Activated CD4-positive, alpha-beta memory T cell treated with anti-CD3 and anti-CD28 coated beads, Interleukin-2, amount 10 ng/mL, durations not matched to agents 7 days and 5 days (primary cell): ENCODE results near the gene GPATCH8. TPM values are rescaled to one million over a fixed set of nuclear protein-coding genes. Genes with fewer than 3 reads are reported as not detected.

ENCODE experiments used
- CTCF ChIA-PET: fragments of 350-600 bp; sonication (Branson Sonifier 250); formaldehyde crosslinking; loops from one replicate; lab custom pipeline; 2021; ENCODE audit warnings: antibody characterized with exemption, inconsistent platforms; lab: Charles Lee
- POLR2A ChIA-PET: fragments of 350-600 bp; sonication (Branson Sonifier 250); formaldehyde crosslinking; loops from one replicate; lab custom pipeline; 2021; ENCODE audit warnings: antibody characterized with exemption; lab: Charles Lee
- DNase-seq: peaks from one replicate; pipeline ENCODE4 v3.0.0-alpha.2; 2020
- H3K27ac Mint-ChIP-seq: one replicate; pipeline ENCODE4 v1.8.0; 2021; ENCODE audit warnings: mild to moderate bottlenecking, mixed read lengths
- H3K27me3 Mint-ChIP-seq: one replicate; pipeline ENCODE4 v1.8.0; 2021; ENCODE audit warnings: mixed read lengths
- H3K36me3 Mint-ChIP-seq: one replicate; pipeline ENCODE4 v1.8.0; 2021; ENCODE audit warnings: low read depth, mixed read lengths
- H3K4me1 Mint-ChIP-seq: one replicate; pipeline ENCODE4 v1.8.0; 2021; ENCODE audit warnings: mixed read lengths
- H3K4me3 Mint-ChIP-seq: one replicate; pipeline ENCODE4 v1.8.0; 2021; ENCODE audit warnings: mild to moderate bottlenecking, mixed read lengths
- H3K9me3 Mint-ChIP-seq: one replicate; pipeline ENCODE4 v1.8.0; 2021; ENCODE audit warnings: mixed read lengths
- total RNA-seq, 2 experiments: library from RNA; stranded (reverse); gene quantifications; one replicate each; pipeline ENCODE4 v1.2.3, GENCODE V29; 2021

The GPATCH8 gene
- total RNA-seq, 2 experiments from 2014 or later = 38.7 to 43.0 TPM

DNA sequence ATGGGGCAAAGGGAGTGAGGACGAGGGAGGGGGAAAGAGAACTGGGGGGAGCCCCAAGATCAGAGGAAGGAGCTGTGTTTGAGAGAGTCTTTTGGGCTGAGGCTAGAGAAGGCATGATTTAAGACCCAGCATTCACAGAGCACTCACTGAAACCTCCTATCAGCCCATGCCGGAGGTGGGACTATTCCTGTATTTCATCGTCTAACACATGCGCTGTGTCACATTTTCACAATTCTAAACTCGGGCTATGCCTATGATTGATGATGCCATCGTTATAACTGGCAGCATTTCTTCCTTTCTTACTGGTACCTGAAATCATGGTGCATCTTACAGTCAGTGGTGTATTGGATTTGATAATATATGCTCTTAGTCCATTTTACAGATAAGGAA, 143.1 kb downstream of the GPATCH8 start:
- peaks cover 3% of the 10 kb centered on the region for H3K4me1 Mint-ChIP-seq
- no peak for DNase-seq
- CTCF ChIA-PET = interaction anchor here (2.1 kb wide), 1 partner anchor 14 kb away, joined by 7 read pairs; no protein-coding TSS in a partner anchor
- POLR2A ChIA-PET = interaction anchor here (1.0 kb wide), 1 partner anchor 29 kb away, joined by 5 read pairs; no protein-coding TSS in a partner anchor
- H3K27ac Mint-ChIP-seq = no peak overlapping the region
- no peak overlapping the region for H3K4me3 Mint-ChIP-seq
- H3K27me3 Mint-ChIP-seq = peaks cover 32% of the 10 kb centered on the region
- H3K36me3 Mint-ChIP-seq = no peaks in the 10 kb centered on the region
- no peaks in the 10 kb centered on the region for H3K9me3 Mint-ChIP-seq

DNA sequence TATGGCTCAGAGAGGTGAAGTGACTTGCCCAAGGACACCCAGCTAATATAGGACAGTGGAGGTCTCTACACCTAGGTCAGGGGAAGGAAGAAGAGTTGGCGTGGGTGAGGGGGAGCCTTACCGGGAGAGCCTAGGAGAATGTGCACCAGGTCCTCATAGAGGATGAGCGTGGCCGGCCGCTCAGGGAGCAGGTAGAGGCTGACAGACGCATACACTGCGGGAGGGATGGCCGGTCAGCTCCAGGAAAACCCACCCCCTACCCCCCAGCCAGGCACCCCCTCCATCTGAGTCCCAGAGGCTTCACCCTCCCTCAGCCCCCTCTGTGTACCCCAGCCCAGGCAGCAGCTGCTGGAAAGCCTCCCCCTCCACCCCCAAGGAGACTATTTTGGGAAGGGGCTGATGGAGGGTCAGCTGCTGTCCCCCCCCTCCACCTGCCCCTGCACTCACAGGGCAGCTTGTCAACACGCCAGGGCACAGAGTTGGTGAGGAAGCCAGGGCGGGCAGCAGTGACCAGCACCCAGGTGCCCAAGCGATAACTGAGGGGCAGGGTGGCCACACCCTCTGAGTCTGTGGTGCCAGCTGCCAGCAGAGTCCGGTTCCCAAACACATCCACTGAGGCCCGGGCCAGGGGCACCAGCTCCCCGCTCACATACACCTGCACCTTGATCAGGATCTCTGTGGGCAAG, 143.6 kb downstream of the GPATCH8 start:
- POLR2A ChIA-PET = interaction anchor here (1.0 kb wide), 1 partner anchor 28 kb away, joined by 5 read pairs; no protein-coding TSS in a partner anchor
- H3K36me3 Mint-ChIP-seq = no peaks in the 10 kb centered on the region

GRCh38 chr17:44359006-44359405, 144.2 kb downstream of the GPATCH8 start:
- no peak overlapping the region for H3K4me3 Mint-ChIP-seq
- H3K4me1 Mint-ChIP-seq = peaks cover 3% of the 10 kb centered on the region
- no peak overlapping the region for H3K27ac Mint-ChIP-seq
- H3K27me3 Mint-ChIP-seq = peaks cover 27% of the 10 kb centered on the region
- ChIA-PET CTCF (interaction anchor here (1.5 to 2.2 kb wide), 4 partner anchors 11 to 13 kb away, joined by 4 to 8 read pairs (median 6); partner anchors contain the start of gene GRN), POLR2A (no interaction called here)
- H3K36me3 Mint-ChIP-seq = no peaks in the 10 kb centered on the region
- H3K9me3 Mint-ChIP-seq = no peaks in the 10 kb centered on the region
- no peak for DNase-seq

More for the DNA sequence above, 143.6 kb downstream of the GPATCH8 start:
- no peak for DNase-seq
- Mint-ChIP-seq H3K27me3 (peaks cover 29% of the 10 kb centered on the region), H3K4me1 (peaks cover 3% of the 10 kb centered on the region), H3K27ac (no peak overlapping the region), H3K4me3 (no peak overlapping the region), H3K9me3 (no peaks in the 10 kb centered on the region)
- CTCF ChIA-PET = interaction anchor here (2.0 to 2.2 kb wide), 3 partner anchors 10 to 14 kb away, joined by 6 to 8 read pairs (median 7); no protein-coding TSS in a partner anchor

GRCh38 chr17:44358066-44358465, 145.1 kb downstream of the GPATCH8 start:
- H3K4me3 Mint-ChIP-seq = no peak overlapping the region
- peaks cover under 1% of the 10 kb centered on the region for H3K4me1 Mint-ChIP-seq
- no peak for DNase-seq
- H3K9me3 Mint-ChIP-seq = no peaks in the 10 kb centered on the region
- ChIA-PET CTCF (interaction anchor here (1.0 to 2.2 kb wide), 5 partner anchors 10 to 27 kb away, joined by 3 to 8 read pairs (median 4); partner anchors contain the start of gene GRN), POLR2A (interaction anchor here (0.8 kb wide), 1 partner anchor 10 kb away, joined by 3 read pairs; no protein-coding TSS in a partner anchor)
- H3K27me3 Mint-ChIP-seq = peaks cover 25% of the 10 kb centered on the region
- no peak overlapping the region for H3K27ac Mint-ChIP-seq
- H3K36me3 Mint-ChIP-seq = peaks cover under 1% of the 10 kb centered on the region

DNA sequence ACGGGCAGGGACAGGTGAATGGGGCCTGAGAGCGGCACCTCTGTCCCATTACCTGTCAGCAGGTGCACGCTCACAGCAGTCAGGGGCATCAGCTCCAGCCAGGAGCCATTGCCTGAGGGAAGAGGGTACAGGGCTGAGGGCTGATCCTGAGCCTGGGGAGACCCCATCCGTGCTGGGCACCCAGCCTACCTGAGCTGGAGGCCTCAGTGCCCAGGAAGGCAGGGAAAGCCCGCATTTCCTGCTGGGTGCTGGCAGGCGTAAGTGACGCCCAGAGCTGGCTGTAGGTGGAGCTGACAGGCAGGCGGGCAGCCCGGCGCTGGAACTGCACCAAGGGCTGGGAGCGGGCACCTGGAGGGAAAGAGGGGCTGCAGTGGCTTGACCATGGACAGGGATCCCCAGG, 147.0 kb downstream of the GPATCH8 start:
- ChIA-PET CTCF (no interaction called here), POLR2A (no interaction called here)
- no peaks in the 10 kb centered on the region for H3K9me3 Mint-ChIP-seq
- H3K4me1 Mint-ChIP-seq = peaks cover 3% of the 10 kb centered on the region
- no peak overlapping the region for H3K4me3 Mint-ChIP-seq
- no peak for DNase-seq
- H3K27me3 Mint-ChIP-seq = peaks cover 21% of the 10 kb centered on the region
- peaks cover 13% of the 10 kb centered on the region for H3K36me3 Mint-ChIP-seq
- no peak overlapping the region for H3K27ac Mint-ChIP-seq

DNA sequence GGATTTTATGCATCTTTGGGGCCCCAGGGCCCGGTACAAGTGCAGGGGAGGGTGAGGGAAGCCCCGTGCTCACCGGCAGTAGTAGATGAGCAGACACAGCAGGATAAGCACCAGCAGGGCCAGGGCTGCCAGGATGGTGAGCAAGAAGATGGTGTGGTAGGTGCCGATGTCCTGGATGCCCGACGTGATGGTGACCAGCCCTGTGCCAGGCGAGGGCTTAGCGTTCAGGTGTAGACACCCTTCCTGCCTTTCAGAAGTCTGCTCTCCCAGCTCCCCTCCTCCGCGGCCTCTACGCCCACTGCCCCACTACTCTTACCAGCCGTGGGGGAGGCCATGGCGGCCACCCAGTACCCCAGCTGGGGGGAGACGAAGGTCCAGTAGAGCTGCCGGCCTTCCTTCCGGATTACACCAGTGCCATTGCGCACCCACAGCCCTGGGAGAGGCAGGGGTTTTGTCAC, 147.5 kb downstream of the GPATCH8 start:
- Mint-ChIP-seq H3K36me3 (peaks cover 13% of the 10 kb centered on the region), H3K27ac (no peak overlapping the region), H3K4me3 (no peak overlapping the region), H3K9me3 (no peaks in the 10 kb centered on the region), H3K27me3 (peaks cover 15% of the 10 kb centered on the region), H3K4me1 (peaks cover 3% of the 10 kb centered on the region)
- POLR2A ChIA-PET = interaction anchor here (1.0 kb wide), 1 partner anchor 10 kb away, joined by 3 read pairs; the partner anchor contains the start of gene GRN
- no peak for DNase-seq
- CTCF ChIA-PET = interaction anchor here (0.9 to 3.0 kb wide), 5 partner anchors 8 to 146 kb away, joined by 3 to 17 read pairs (median 4); partner anchors contain the start of genes FAM171A2 and GRN

GRCh38 chr17:44354582-44355561, 148.3 kb downstream of the GPATCH8 start:
- H3K27ac Mint-ChIP-seq = no peak overlapping the region
- no peak overlapping the region for H3K4me3 Mint-ChIP-seq
- H3K27me3 Mint-ChIP-seq = peaks cover 12% of the 10 kb centered on the region
- ChIA-PET POLR2A (interaction anchor here (1.0 to 2.2 kb wide), 4 partner anchors 8 to 145 kb away, joined by 3 to 8 read pairs (median 6); partner anchors contain the start of genes FAM171A2 and GRN), CTCF (interaction anchor here (0.9 to 3.0 kb wide), 9 partner anchors 8 to 168 kb away, joined by 3 to 17 read pairs (median 4); partner anchors contain the start of genes FAM171A2 and GRN)
- peak; percentile 58 for DNase-seq
- peaks cover 13% of the 10 kb centered on the region for H3K36me3 Mint-ChIP-seq
- H3K9me3 Mint-ChIP-seq = no peaks in the 10 kb centered on the region
- peaks cover 3% of the 10 kb centered on the region for H3K4me1 Mint-ChIP-seq

DNA sequence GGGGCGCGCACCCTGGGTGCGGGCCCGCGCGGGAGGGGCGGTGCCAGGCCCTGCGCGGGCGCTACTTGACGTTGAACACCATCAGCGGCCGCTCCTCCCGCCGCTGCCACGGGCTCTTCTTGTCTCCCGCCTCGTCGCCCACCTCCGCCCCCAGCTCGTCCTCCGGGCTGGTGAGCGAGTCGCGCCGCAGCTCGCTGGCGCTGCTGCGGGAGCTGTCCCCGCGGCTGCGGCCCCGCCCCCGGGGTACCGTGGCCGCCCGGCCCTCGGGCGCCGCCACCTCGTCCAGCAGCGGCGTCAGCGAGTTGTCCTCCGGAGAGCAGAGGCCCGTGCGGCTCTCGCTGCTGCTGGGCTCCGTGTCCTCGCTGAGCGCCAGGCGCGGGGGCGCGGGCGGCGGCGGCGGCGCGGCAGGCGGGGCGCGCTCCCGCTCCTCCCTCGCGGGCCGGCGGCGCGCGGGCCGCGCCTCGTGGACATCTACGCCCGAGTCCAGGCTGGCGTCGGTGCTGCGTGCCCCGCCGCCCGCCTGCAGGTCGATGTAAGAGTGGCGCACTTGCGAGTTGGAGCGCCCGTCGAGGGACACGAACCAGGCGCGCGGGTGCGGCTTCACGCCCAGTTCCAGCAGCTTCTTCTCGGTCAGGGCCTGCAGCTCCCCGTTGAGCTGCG, 149.4 kb downstream of the GPATCH8 start:
- H3K36me3 Mint-ChIP-seq = peaks cover 13% of the 10 kb centered on the region
- H3K4me3 Mint-ChIP-seq = peak overlapping the region; percentile 24
- ChIA-PET POLR2A (interaction anchor here (1.1 to 2.2 kb wide), 4 partner anchors 9 to 144 kb away, joined by 3 to 8 read pairs (median 6); partner anchors contain the start of gene FAM171A2), CTCF (interaction anchor here (0.6 to 3.0 kb wide), 10 partner anchors 8 to 169 kb away, joined by 3 to 17 read pairs (median 4); partner anchors contain the start of genes FAM171A2 and GRN)
- H3K27me3 Mint-ChIP-seq = peaks cover 12% of the 10 kb centered on the region
- no peaks in the 10 kb centered on the region for H3K9me3 Mint-ChIP-seq
- no peak overlapping the region for H3K27ac Mint-ChIP-seq
- peaks cover 3% of the 10 kb centered on the region for H3K4me1 Mint-ChIP-seq
- no peak for DNase-seq

DNA sequence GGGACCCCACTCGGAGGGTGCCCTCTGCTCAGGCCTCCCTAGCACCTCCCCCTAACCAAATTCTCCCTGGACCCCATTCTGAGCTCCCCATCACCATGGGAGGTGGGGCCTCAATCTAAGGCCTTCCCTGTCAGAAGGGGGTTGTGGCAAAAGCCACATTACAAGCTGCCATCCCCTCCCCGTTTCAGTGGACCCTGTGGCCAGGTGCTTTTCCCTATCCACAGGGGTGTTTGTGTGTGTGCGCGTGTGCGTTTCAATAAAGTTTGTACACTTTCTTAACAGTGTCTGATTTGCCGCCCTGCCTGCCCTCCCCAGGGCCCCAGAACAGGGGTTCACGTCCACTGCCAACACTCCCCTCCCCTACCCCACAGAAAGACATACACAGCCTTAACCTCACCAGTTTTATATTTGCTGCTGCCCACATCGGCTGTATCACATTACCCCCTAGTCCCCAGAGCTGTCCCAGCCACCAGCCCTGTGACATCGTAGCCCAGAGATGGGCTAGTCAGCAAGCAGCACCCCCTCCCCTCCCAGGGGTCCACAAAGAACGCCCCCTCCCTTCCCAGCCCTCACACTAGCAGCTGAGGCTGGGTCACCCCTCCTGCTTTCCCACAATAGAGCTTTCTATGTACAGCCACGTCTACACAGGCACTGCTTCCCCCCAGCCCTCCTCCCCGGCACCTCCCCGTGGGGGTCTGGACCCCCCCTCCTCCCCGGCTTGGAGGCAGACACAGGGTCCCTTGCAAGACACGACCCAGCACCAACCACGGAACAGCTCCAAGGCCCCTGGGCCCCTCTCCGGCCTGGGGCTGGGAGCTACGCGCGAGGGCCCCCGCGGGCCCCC, 150.2 kb downstream of the GPATCH8 start:
- peaks cover 13% of the 10 kb centered on the region for H3K36me3 Mint-ChIP-seq
- H3K4me3 Mint-ChIP-seq = peak overlapping the region; percentile 40

GRCh38 chr17:44351961-44352827, 151.0 kb downstream of the GPATCH8 start:
- Mint-ChIP-seq H3K4me3 (no peak overlapping the region), H3K9me3 (no peaks in the 10 kb centered on the region), H3K27me3 (peaks cover 12% of the 10 kb centered on the region), H3K4me1 (peaks cover 14% of the 10 kb centered on the region), H3K27ac (no peak overlapping the region), H3K36me3 (peaks cover 13% of the 10 kb centered on the region)
- POLR2A ChIA-PET = interaction anchor here (0.5 to 1.3 kb wide), 4 partner anchors 64 to 148 kb away, joined by 3 to 4 read pairs (median 3); no protein-coding TSS in a partner anchor
- no peak for DNase-seq
- CTCF ChIA-PET = interaction anchor here (1.0 to 3.0 kb wide), 5 partner anchors 9 to 171 kb away, joined by 3 to 17 read pairs (median 3); partner anchors contain the start of gene FAM171A2

More for the DNA sequence above, 150.2 kb downstream of the GPATCH8 start:
- Mint-ChIP-seq H3K4me1 (peaks cover 11% of the 10 kb centered on the region), H3K27me3 (peaks cover 12% of the 10 kb centered on the region), H3K9me3 (no peaks in the 10 kb centered on the region), H3K27ac (no peak overlapping the region)
- POLR2A ChIA-PET = interaction anchor here (1.4 to 2.2 kb wide), 3 partner anchors 9 to 143 kb away, joined by 3 to 8 read pairs (median 6); partner anchors contain the start of gene FAM171A2
- CTCF ChIA-PET = interaction anchor here (0.6 to 3.0 kb wide), 9 partner anchors 10 to 168 kb away, joined by 3 to 17 read pairs (median 3); partner anchors contain the start of gene FAM171A2
- no peak for DNase-seq
